Astrocyte (in vitro differentiated cells and primary cell): Measurements from ENCODE around the gene MYO1E. TPM values are rescaled to one million over a fixed set of nuclear protein-coding genes. Genes with fewer than 3 reads are reported as not detected.
A peak's percentile ranks its signal among the peaks of the same experiment; 100 is the strongest.

Experiments used
- DNase-seq: peaks from one replicate; pipeline ENCODE4 v3.0.0-alpha.2; 2010; ENCODE audit warnings: low read depth
- FAIRE-seq: peaks from 2 replicates; lab custom pipeline; 2011; peaks lifted over from hg19 to GRCh38; lab: Jason Lieb, UNC
- H2AFZ ChIP-seq: 2 replicates; pipeline ENCODE4 v1.6.0; 2012; ENCODE audit warnings: low read depth, low read length, inconsistent platforms
- H3K27ac ChIP-seq: 2 replicates; pipeline ENCODE4 v1.5.1; 2011; ENCODE audit warnings: low read depth, low read length, inconsistent platforms
- H3K27me3 ChIP-seq: 2 replicates; pipeline ENCODE4 v1.6.0; 2011; ENCODE audit warnings: low read length, inconsistent platforms; ENCODE audit not compliant: insufficient read depth
- H3K36me3 ChIP-seq: 2 replicates; pipeline ENCODE4 v1.5.1; 2011; ENCODE audit warnings: low read length, inconsistent platforms; ENCODE audit not compliant: insufficient read depth
- H3K4me1 ChIP-seq: 2 replicates; pipeline ENCODE4 v1.5.1; 2011; ENCODE audit warnings: low read length, inconsistent platforms; ENCODE audit not compliant: insufficient read depth
- H3K4me2 ChIP-seq: 2 replicates; pipeline ENCODE4 v1.6.0; 2012; ENCODE audit warnings: low read length, inconsistent platforms
- H3K4me3 ChIP-seq: 2 replicates; pipeline ENCODE4 v1.5.1; 2011; ENCODE audit warnings: low read depth, mild to moderate bottlenecking, low read length, inconsistent platforms; ENCODE audit not compliant: insufficient read depth
- H3K79me2 ChIP-seq: 2 replicates; pipeline ENCODE4 v1.6.0; 2012; ENCODE audit warnings: mild to moderate bottlenecking, low read length, inconsistent platforms; ENCODE audit not compliant: insufficient read depth
- H3K9ac ChIP-seq: 2 replicates; pipeline ENCODE4 v1.6.0; 2012; ENCODE audit warnings: mild to moderate bottlenecking, low read length, inconsistent platforms
- H3K9me3 ChIP-seq: 2 replicates; pipeline ENCODE4 v1.5.1; 2012; ENCODE audit warnings: low read depth, mild to moderate bottlenecking, low read length, inconsistent platforms; ENCODE audit not compliant: insufficient read depth
- H4K20me1 ChIP-seq: 2 replicates; pipeline ENCODE4 v1.6.0; 2012; ENCODE audit warnings: low read length, inconsistent platforms; ENCODE audit not compliant: insufficient read depth
- H3K27ac Mint-ChIP-seq: one replicate; pipeline ENCODE4 v1.8.0; 2021; ENCODE audit warnings: mild to moderate bottlenecking, mixed read lengths; ENCODE audit not compliant: unreplicated experiment
- H3K27me3 Mint-ChIP-seq: one replicate; pipeline ENCODE4 v1.8.0; 2021; ENCODE audit warnings: low read depth, mixed read lengths; ENCODE audit not compliant: unreplicated experiment
- H3K36me3 Mint-ChIP-seq: one replicate; pipeline ENCODE4 v1.8.0; 2021; ENCODE audit warnings: low read depth, mixed read lengths; ENCODE audit not compliant: unreplicated experiment
- H3K4me1 Mint-ChIP-seq: one replicate; pipeline ENCODE4 v1.8.0; 2021; ENCODE audit warnings: low read depth, mixed read lengths; ENCODE audit not compliant: unreplicated experiment
- H3K4me3 Mint-ChIP-seq: one replicate; pipeline ENCODE4 v1.8.0; 2021; ENCODE audit warnings: mild to moderate bottlenecking, moderate library complexity, mixed read lengths; ENCODE audit not compliant: unreplicated experiment
- H3K9me3 Mint-ChIP-seq: one replicate; pipeline ENCODE4 v1.8.0; 2021; ENCODE audit warnings: mild to moderate bottlenecking, mixed read lengths; ENCODE audit not compliant: unreplicated experiment
- EZH2 ChIP-seq: IDR thresholded peaks from 2 replicates; pipeline ENCODE4 v1.6.1; 2012; ENCODE audit warnings: mild to moderate bottlenecking, low read length, inconsistent platforms; ENCODE audit not compliant: insufficient read depth
- total RNA-seq: library from RNA; stranded (reverse); gene quantifications from 2 replicates; pipeline ENCODE4 v1.2.1, GENCODE V29; 2021
- TF ChIP-seq, protein P1 (sequence below): IDR thresholded peaks from 2 replicates; pipeline ENCODE4 v1.5.1; 2011; ENCODE audit warnings: low read depth, mild to moderate bottlenecking, inconsistent platforms, low read length, moderate library complexity; ENCODE audit not compliant: insufficient read depth

MYO1E gene
- total RNA-seq, 1 donor from 2014 or later, result 227 TPM

DNA sequence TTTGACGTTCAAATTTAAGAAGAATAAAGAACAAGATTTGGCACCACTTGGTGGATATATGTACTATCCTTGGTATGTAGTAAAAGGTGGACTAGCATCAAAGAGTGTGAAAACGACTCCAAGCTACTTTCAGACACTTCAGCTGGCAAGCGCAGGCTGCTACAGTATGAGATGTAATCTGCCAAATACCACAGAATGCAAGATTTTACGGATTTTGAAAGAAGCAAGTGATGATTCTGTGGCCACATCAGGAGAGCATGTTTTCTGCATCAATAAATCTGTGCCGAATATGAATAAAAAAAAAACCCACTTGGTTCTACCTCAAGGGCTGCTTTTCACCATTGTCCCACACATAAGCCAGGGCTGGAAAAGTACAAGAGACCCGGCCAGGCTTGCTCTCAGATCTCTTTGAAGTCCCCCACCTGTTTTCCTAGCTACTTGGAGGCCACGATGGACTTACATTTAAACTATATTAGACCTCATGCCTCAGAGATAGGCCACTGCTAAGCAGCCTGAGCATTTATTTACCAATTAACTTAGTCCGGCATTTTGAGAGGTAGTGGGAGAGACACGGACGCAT is 37.4 kb downstream of the MYO1E start:
- H3K4me3 ChIP-seq, result no peak overlapping the region
- H3K4me3 Mint-ChIP-seq, result no peak overlapping the region
- H3K79me2 ChIP-seq, result peaks cover 95% of the 10 kb centered on the region
- H3K4me1 Mint-ChIP-seq, result peaks cover 37% of the 10 kb centered on the region
- FAIRE-seq (peak; percentile 64), DNase-seq (peak; percentile 91)
- peak overlapping the region; percentile 0 for H3K4me2 ChIP-seq
- no peak for TF ChIP-seq EZH2
- TF ChIP-seq, protein P1, sequence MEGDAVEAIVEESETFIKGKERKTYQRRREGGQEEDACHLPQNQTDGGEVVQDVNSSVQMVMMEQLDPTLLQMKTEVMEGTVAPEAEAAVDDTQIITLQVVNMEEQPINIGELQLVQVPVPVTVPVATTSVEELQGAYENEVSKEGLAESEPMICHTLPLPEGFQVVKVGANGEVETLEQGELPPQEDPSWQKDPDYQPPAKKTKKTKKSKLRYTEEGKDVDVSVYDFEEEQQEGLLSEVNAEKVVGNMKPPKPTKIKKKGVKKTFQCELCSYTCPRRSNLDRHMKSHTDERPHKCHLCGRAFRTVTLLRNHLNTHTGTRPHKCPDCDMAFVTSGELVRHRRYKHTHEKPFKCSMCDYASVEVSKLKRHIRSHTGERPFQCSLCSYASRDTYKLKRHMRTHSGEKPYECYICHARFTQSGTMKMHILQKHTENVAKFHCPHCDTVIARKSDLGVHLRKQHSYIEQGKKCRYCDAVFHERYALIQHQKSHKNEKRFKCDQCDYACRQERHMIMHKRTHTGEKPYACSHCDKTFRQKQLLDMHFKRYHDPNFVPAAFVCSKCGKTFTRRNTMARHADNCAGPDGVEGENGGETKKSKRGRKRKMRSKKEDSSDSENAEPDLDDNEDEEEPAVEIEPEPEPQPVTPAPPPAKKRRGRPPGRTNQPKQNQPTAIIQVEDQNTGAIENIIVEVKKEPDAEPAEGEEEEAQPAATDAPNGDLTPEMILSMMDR, result no peak
- H3K9me3 ChIP-seq, result no peaks in the 10 kb centered on the region
- H3K27me3 Mint-ChIP-seq, result no peaks in the 10 kb centered on the region
- no peaks in the 10 kb centered on the region for H3K36me3 ChIP-seq
- no peaks in the 10 kb centered on the region for H3K27me3 ChIP-seq
- no peak overlapping the region for H3K27ac ChIP-seq
- no peak overlapping the region for H2AFZ ChIP-seq
- peaks cover 12% of the 10 kb centered on the region for H3K4me1 ChIP-seq
- peaks cover 1% of the 10 kb centered on the region for H3K36me3 Mint-ChIP-seq
- no peak overlapping the region for H3K27ac Mint-ChIP-seq
- no peak overlapping the region for H3K9ac ChIP-seq
- H3K9me3 Mint-ChIP-seq, result peaks cover 3% of the 10 kb centered on the region
- H4K20me1 ChIP-seq, result peaks cover 47% of the 10 kb centered on the region

DNA sequence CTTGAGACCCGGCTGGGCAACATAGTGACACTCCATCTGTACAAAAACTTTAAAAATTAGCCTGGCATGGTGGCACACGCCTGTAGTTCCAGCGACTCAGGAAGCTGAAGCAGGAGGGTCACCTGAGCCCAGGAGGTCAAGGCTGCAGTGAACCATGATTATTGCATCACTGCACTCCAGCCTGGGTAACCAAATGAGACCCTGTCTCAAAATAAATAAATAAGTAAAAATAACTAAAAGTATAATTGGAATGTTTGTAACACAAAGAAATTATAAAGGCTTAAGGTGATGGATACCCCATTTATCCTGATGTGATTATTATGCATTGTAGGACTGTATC is 38.6 kb downstream of the MYO1E start:
- no peaks in the 10 kb centered on the region for H3K27me3 ChIP-seq
- H3K4me3 Mint-ChIP-seq, result no peak overlapping the region
- peaks cover 3% of the 10 kb centered on the region for H3K9me3 Mint-ChIP-seq
- no peaks in the 10 kb centered on the region for H3K9me3 ChIP-seq
- H3K9ac ChIP-seq, result no peak overlapping the region
- TF ChIP-seq EZH2, result no peak
- TF ChIP-seq, protein P1, result no peak
- H3K79me2 ChIP-seq, result peaks cover 92% of the 10 kb centered on the region
- H3K27me3 Mint-ChIP-seq, result no peaks in the 10 kb centered on the region
- H3K27ac Mint-ChIP-seq, result no peak overlapping the region
- peaks cover 44% of the 10 kb centered on the region for H3K4me1 Mint-ChIP-seq
- no peak overlapping the region for H3K27ac ChIP-seq
- H3K36me3 Mint-ChIP-seq, result no peaks in the 10 kb centered on the region
- H2AFZ ChIP-seq, result no peak overlapping the region
- H3K4me1 ChIP-seq, result peaks cover 20% of the 10 kb centered on the region
- H3K4me2 ChIP-seq, result no peak overlapping the region
- no peak overlapping the region for H3K4me3 ChIP-seq
- H4K20me1 ChIP-seq, result peaks cover 48% of the 10 kb centered on the region
- DNase-seq, result no peak
- no peak for FAIRE-seq
- no peaks in the 10 kb centered on the region for H3K36me3 ChIP-seq

DNA sequence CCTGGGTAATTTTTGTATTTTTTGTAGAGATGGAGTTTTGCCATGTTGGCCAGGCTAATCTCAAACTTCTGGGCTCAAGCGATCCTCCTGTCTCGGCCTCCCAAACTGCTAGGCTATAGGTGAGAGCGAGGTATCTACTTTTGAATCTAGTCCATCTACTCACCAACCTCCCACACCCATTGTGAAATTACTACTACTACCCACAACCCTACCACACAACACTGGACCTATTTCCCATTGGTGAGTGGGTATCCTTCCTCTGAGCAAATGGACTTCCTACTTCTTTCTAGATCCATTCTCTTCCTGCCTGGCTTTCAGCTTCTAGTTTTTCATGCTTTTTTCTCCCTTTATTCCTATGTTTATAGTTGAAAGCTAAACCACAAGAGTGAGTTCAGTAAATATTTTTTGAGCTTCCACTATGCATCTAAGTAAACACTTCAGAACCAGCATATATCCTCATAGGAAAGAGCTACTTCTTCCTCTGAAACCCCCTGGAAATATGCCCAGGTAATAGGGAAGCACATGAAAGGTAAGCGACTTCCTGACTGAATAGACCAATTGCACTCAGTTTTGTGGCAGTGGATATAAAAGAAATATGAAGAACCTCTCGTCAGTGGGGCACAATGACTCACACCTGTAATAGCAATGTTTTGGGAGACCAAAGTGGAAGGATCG is 39.1 kb downstream of the MYO1E start:
- H3K4me3 ChIP-seq, result no peak overlapping the region
- Mint-ChIP-seq H3K9me3 (peaks cover 3% of the 10 kb centered on the region), H3K36me3 (no peaks in the 10 kb centered on the region), H3K4me3 (no peak overlapping the region), H3K4me1 (peaks cover 48% of the 10 kb centered on the region), H3K27ac (no peak overlapping the region), H3K27me3 (no peaks in the 10 kb centered on the region)
- no peaks in the 10 kb centered on the region for H3K9me3 ChIP-seq
- peaks cover 26% of the 10 kb centered on the region for H3K4me1 ChIP-seq
- no peak overlapping the region for H3K9ac ChIP-seq
- H4K20me1 ChIP-seq, result peaks cover 51% of the 10 kb centered on the region
- H3K36me3 ChIP-seq, result no peaks in the 10 kb centered on the region
- no peak overlapping the region for H2AFZ ChIP-seq
- DNase-seq (no peak), FAIRE-seq (no peak)
- TF ChIP-seq, protein P1, result no peak
- no peak for TF ChIP-seq EZH2
- no peak overlapping the region for H3K4me2 ChIP-seq
- no peak overlapping the region for H3K27ac ChIP-seq
- peaks cover 92% of the 10 kb centered on the region for H3K79me2 ChIP-seq
- H3K27me3 ChIP-seq, result no peaks in the 10 kb centered on the region
